ENCODE data around the gene EPGN.

Gene EPGN

GRCh38 chr4:74308215-74308614 lies at the start of gene EPGN:
Gene EPGN, plus strand, starts transcription at chr4:74308470. Its CDS starts 64 bp downstream, at chr4:74308534.
- DNase-seq = no peak

DNA sequence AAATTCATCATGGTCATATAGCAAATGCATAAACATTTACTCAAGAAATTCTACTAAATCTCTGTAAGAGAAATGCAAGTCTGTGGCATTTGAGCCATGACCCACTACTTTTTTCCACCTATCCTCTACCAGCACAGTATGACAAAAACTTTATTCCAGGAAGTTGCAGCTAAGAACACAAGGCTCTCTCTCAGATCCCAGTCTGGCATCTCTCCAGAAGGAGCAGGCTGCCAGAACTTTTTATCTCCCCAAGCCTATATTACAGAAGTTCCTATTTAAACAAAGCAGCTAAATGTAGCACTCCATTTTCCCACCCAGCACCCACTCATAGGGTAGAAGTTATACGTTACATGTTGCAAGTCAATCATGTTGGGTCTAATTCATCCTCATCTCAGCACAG lies 49.3 kb upstream of the EPGN start:
- no peak for DNase-seq

DNA sequence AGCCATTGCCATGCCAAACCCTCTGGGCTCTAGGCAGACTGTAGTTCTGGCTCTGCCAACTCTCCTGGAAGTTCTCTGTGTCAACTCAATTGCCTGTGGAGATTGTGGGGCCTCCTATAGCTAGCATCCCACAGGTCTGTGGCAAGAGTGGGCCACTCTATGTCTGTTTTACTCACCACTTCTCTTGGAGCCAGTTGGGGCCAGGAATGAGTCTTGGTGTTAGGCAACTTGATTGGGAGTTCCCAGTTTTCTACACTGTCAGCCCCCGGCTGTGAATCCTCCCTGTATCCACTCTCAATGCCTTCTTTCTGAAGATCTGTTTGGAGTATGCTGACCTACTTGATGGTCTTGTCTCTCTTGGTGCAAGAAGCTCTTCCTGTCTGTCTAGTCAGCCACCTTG lies 48.2 kb upstream of the EPGN start:
- DNase-seq = no peak

- DNase-seq = no peak
Observed at GRCh38 chr4:74262522-74262921, 45.7 kb upstream of the EPGN start.

- no peak for DNase-seq
Observed at GRCh38 chr4:74263551-74263950, 44.7 kb upstream of the EPGN start.

DNA sequence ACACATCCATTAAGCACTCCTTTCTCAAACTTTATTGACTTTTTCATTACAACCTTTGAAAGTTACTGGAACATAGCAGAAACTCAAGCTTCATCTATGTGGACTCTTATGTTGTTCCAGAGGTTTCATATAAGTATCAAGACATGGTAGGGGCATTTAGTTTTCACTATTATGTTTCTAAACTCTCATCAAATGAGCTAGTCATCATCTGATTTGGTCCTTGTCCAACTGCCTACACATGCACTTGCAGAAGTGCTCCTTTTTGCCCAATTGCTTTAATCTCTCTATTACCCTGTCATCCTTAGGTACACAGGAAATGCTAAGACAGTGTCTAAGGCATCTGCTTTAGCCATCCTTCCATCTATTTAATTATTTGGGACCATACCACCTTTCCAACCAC lies 42.2 kb upstream of the EPGN start:
- DNase-seq = no peak

DNA sequence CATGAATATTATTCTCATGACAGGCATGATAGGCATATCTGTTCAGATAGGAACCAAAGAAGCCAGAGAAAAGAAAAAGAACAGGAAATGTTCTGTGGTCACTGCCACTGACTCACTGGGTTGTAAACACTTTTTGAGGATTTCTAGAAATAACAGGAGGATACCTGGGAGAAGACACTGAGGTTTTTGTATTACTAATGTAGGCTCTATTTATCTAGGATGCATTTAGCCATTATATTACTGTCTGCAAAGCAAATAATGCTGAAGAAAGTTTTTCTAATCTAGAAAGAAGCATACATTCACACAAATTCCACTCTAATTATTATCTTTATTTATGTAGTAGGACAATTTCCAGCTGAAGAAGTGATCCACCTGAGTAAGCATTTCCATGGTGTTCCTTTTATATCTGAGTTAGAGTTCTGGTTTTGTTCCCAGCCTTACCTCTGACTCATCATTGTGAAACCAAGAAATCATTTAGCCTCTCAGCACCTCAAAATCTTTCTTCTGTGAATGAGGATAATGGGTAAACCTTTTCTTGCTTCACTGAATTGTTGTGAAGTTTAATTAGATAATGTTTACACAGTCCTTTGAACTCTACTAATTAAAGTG lies 40.2 kb upstream of the EPGN start:
- DNase-seq = no peak

DNA sequence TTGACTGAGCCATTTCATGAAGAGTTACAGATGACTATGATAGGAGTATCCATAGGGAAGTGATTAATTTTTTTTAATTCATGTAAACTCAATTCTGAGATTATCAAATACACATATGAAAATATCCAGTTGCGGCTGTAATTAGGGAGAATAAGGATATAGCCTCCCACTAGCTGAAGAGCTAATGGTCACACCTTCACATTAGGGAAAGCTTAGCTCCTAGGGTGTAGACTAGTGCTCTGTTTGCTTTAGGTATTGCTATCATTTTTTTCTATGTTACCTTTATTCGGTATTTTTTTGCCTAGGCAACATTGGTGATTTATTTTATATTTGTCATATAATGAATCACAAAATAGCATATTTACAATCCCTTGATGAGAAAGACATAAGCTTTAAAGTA lies 39.6 kb upstream of the EPGN start:
- DNase-seq = no peak

GRCh38 chr4:74278490-74278889 lies 29.8 kb upstream of the EPGN start:
- DNase-seq = no peak

- DNase-seq = no peak
Observed at GRCh38 chr4:74279716-74280115, 28.6 kb upstream of the EPGN start.

GRCh38 chr4:74282926-74283325 lies 25.3 kb upstream of the EPGN start:
- DNase-seq = no peak

DNA sequence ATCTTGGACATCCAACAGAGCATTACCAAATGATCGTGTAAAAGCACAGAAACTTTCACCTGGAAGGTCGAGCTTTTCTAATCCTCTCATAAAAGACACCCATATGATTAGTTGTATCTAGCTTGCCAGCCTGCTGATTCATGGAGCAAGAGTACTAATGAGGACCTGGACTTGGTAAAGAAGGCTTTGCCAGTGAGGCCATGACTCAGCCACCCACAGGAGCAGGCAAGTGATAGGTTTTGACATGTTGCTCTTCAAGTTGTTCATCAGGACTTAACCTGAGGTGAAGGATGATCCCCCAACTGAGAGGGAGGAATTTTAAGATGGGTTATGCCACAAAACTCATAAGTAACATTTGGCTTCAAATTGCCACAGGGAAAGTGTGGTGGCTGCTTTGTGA lies 24.7 kb upstream of the EPGN start:
- DNase-seq = no peak

GRCh38 chr4:74284053-74284452 lies 24.2 kb upstream of the EPGN start:
- no peak for DNase-seq

- DNase-seq = no peak
Observed at GRCh38 chr4:74287164-74287563, 21.1 kb upstream of the EPGN start.

- no peak for DNase-seq
Observed at GRCh38 chr4:74287791-74288190, 20.5 kb upstream of the EPGN start.

DNA sequence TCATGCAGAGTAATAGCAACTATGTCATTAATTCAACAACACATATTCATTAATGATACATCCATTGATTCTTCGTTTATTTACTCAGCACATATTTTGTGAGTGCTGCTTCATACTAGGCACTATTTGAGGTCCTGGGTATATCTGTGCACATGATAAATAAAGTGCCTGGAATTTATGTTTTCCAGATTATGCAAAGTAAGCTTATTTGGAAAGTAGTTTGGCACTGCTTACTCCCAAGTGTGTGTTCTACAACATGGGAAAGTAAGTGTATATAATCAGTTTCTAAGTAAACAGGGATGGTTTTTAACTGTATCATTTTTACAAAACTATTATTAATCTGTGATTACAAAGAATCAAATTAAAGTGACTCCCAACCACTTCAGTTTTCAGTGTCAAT lies 16.8 kb upstream of the EPGN start:
- DNase-seq = no peak

- DNase-seq = no peak
Observed at GRCh38 chr4:74292111-74292870, 16.0 kb upstream of the EPGN start.

DNA sequence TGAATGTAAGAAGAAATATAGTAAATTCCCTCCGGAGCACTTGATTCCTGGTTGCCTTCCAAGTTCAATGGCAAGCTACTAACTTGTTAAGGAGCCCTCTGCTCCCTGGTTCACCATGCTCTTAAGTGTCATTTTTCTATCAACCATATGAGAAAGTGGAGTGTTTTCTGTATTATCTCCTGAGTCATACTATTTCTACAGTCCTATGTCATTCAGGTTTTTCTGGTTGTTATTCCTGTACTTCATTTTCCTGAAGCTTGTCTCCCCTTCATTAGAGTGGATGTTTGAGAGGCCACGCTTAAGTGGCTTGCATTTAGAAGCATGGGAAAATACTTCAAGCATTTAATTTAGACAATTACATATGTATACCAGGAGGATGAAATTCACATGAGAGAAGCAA lies 14.7 kb upstream of the EPGN start:
- no peak for DNase-seq

DNA sequence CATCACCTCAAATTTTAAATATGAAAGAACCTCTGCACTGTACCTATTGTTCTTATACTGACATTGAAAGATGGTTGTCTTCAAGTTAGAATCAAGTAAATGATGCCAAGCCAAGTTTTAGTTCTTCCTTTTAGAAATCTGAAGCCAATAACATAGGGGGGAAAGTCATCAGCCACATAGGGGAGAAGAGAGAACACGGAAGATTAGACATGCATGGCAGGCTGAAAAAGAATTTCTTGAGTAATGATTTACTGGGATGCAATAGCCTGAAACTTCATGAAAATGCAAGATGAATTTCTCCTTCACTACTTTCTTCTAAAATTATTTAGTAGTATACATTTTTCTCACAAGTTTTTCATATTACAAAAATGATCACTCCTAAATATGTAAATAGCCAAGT lies 13.6 kb upstream of the EPGN start:
- no peak for DNase-seq

DNA sequence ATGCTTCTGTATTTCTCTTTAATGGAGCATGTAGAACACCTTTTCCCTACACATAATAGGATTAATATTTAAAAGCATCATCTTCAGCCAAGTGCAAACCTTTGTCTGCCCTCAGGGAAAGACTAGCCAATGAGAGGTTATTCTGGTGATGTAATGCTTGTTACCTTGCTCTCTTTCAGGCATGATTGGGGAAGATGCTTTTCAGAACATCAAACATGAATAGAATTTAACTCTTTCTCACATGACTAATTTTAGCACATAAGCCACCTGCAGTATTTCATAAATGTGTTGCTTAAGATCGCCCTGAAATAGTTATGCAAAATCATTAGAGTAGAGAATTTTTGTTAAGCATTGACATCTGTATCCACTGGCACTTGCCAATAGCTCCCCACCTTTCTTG lies 10.7 kb upstream of the EPGN start:
- DNase-seq = no peak

DNA sequence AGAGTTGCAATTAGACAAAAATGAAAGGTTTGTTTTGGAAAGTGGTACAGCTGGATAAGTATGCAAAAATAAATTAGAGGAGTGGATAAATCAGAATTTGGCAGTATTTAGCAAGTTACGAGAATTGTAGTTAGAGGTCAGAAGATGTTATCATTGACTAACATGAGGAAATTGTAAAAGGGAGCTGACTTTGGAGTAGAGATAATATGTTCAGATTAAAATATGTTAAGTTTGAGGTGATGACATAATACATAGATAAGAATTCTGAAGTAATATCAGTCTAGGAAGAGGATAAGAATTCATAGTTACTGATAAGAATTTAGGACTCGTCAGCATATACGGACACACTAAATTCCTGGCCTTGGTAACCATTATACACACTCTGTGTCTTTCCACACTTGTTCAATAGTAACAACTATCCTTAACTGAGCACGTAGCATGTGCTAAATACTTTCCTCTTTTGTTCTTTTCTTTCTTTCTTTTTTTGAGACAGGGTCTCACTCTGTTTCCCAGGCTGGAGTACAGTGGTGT lies 4.1 kb upstream of the EPGN start:
- DNase-seq = no peak

GRCh38 chr4:74305000-74305399 lies 3.3 kb upstream of the EPGN start:
- DNase-seq = no peak

- DNase-seq = no peak
Observed at GRCh38 chr4:74307170-74307569, 1.1 kb upstream of the EPGN start.

GRCh38 chr4:74309223-74309622 lies 953 bp downstream of the EPGN start:
- no peak for DNase-seq

All from MV-4-11 (cell line).